ENCODE measurements around the gene ASTN2. TPM values are rescaled to one million over a fixed set of nuclear protein-coding genes. Genes with fewer than 3 reads are reported as not detected.

ASTN2 gene
- total RNA-seq, 1 donor from 2014 or later, result 29.0 TPM

GRCh38 chr9:116502746-116503145 lies 912.1 kb downstream of the ASTN2 start:
- peaks cover 4% of the 10 kb centered on the region for H3K4me1 Mint-ChIP-seq (ENCODE audit: low read depth)

DNA sequence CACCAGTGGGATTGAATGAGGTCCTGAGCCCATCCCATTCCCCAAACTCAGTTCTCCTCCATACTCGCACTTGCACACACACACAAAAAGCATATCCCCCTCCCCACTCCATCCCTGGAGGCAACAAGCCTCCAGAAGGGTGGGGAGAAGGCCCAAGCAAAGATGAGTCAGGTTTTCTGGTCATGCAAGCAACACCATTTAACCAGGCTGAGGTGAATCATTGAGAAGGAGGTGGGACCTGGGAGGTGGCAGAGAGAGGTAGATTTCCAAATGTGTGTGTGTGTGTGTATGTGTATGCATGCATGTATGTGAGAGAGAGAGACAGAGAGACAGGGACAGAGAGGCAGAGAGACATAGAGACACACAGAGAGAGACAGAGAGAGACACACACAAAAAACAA lies 913.0 kb downstream of the ASTN2 start:
- Mint-ChIP-seq H3K4me1 (ENCODE audit: low read depth) (peaks cover 4% of the 10 kb centered on the region), H3K27me3 (peaks cover 8% of the 10 kb centered on the region), H3K4me3 (ENCODE audit: low read depth) (no peak overlapping the region), H3K27ac (no peak overlapping the region), H3K9me3 (ENCODE audit: low read depth) (no peaks in the 10 kb centered on the region), H3K36me3 (ENCODE audit: insufficient read depth) (no peaks in the 10 kb centered on the region)
- TF ChIP-seq CTCF (IDR thresholded peaks at IDR 0.05; ENCODE audit: unreplicated experiment), result no peak
- no peak for DNase-seq (ENCODE audit: low spot score, unreplicated experiment)

More at GRCh38 chr9:116502746-116503145, 912.1 kb downstream of the ASTN2 start:
- TF ChIP-seq CTCF (IDR thresholded peaks at IDR 0.05; ENCODE audit: unreplicated experiment), result no peak
- H3K4me3 Mint-ChIP-seq (ENCODE audit: low read depth), result no peak overlapping the region
- H3K9me3 Mint-ChIP-seq (ENCODE audit: low read depth), result no peaks in the 10 kb centered on the region
- H3K27ac Mint-ChIP-seq, result no peak overlapping the region
- H3K36me3 Mint-ChIP-seq (ENCODE audit: insufficient read depth), result no peaks in the 10 kb centered on the region
- peaks cover 8% of the 10 kb centered on the region for H3K27me3 Mint-ChIP-seq
- DNase-seq (ENCODE audit: low spot score, unreplicated experiment), result no peak

DNA sequence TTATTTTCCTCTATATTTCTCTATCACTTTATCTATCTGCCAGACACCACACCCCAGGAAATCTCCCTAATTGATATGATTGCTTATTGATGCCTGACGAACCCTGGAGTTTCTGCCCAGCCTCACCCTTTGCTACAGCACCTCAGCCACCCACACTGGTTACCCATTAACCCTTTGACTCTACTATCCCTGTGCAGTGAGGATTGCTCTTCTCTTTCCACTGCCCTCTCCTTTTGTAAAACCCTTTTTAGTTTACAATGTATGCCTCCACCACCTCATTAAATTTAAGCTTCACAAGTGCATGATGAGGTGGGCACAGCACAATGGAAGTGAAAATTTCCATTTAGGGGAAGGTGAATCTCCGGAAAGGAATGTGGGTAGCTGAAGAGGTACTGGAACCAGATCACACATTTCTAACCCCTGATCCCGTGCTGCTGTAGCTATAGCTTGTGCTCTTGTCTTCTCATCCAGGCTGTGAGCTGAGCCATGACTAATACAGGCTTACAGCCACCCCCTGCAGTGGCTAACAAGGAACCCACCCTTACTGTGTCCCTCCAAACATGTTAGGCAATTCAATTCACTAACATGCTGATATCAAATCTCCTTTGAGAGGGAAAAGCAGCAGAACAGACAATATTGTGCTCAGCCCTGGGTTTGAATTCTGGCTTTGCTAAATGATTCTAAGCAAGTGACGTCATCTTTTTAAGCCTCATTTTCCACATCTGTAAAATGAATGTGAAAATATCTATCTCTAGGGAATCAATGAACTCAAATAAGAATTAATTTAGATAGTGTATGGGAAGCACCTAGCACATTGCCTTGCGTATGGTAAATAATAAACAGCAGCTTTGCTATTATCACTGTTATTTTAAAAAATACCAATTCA lies 914.6 kb downstream of the ASTN2 start:
- no peak for TF ChIP-seq CTCF (IDR thresholded peaks at IDR 0.05; ENCODE audit: unreplicated experiment)
- no peak overlapping the region for H3K4me3 Mint-ChIP-seq (ENCODE audit: low read depth)
- no peak overlapping the region for H3K27ac Mint-ChIP-seq
- DNase-seq (ENCODE audit: low spot score, unreplicated experiment), result no peak
- H3K9me3 Mint-ChIP-seq (ENCODE audit: low read depth), result no peaks in the 10 kb centered on the region
- peaks cover 8% of the 10 kb centered on the region for H3K27me3 Mint-ChIP-seq
- H3K36me3 Mint-ChIP-seq (ENCODE audit: insufficient read depth), result no peaks in the 10 kb centered on the region
- peaks cover 4% of the 10 kb centered on the region for H3K4me1 Mint-ChIP-seq (ENCODE audit: low read depth)

GRCh38 chr9:116499434-116499833 lies 915.4 kb downstream of the ASTN2 start:
- no peak overlapping the region for H3K4me3 Mint-ChIP-seq (ENCODE audit: low read depth)
- TF ChIP-seq CTCF (IDR thresholded peaks at IDR 0.05; ENCODE audit: unreplicated experiment), result no peak
- H3K36me3 Mint-ChIP-seq (ENCODE audit: insufficient read depth), result no peaks in the 10 kb centered on the region

GRCh38 chr9:116497095-116497890 lies 917.6 kb downstream of the ASTN2 start:
- DNase-seq (ENCODE audit: low spot score, unreplicated experiment), result no peak
- Mint-ChIP-seq H3K4me1 (ENCODE audit: low read depth) (peaks cover 5% of the 10 kb centered on the region), H3K27ac (no peak overlapping the region), H3K4me3 (ENCODE audit: low read depth) (no peak overlapping the region), H3K9me3 (ENCODE audit: low read depth) (no peaks in the 10 kb centered on the region), H3K36me3 (ENCODE audit: insufficient read depth) (no peaks in the 10 kb centered on the region), H3K27me3 (peaks cover 5% of the 10 kb centered on the region)
- TF ChIP-seq CTCF (IDR thresholded peaks at IDR 0.05; ENCODE audit: unreplicated experiment), result no peak

More at GRCh38 chr9:116499434-116499833, 915.4 kb downstream of the ASTN2 start:
- H3K27ac Mint-ChIP-seq, result no peak overlapping the region
- no peak for DNase-seq (ENCODE audit: low spot score, unreplicated experiment)
- H3K27me3 Mint-ChIP-seq, result peaks cover 8% of the 10 kb centered on the region
- no peaks in the 10 kb centered on the region for H3K9me3 Mint-ChIP-seq (ENCODE audit: low read depth)
- peaks cover 4% of the 10 kb centered on the region for H3K4me1 Mint-ChIP-seq (ENCODE audit: low read depth)

Data from progenitor cell of endocrine pancreas (in vitro differentiated cells).